ENCODE results near the gene FGF1.

Gene FGF1

GRCh38 chr5:142664067-142664466 lies 21.8 kb downstream of the FGF1 start:
- peak; percentile 61 for DNase-seq (ENCODE audit: low spot score)
- Histone ChIP-seq H3K27ac (no peak overlapping the region), H3K4me3 (no peak overlapping the region)
- TF ChIP-seq CTCF (IDR thresholded peaks at IDR 0.05), result no peak

DNA sequence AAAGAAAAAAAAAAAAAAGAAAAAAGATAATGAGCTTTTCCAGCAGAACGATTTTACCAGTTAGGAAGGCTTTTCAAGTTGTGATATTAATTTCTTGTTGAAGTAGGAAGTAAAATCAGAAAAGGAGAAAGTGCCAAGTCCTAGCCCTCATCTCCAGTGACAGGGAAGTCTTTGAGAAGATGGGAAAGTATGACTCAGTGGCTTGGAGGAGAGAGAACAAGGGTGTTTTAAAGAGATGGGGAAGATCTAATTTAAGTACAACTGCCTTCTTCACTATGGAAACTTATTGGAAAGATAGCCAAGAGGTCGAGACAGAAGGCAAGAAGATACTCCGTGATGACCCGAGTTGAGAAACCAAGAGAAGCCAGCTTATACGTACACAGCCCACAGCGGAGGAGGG lies 22.6 kb downstream of the FGF1 start:
- H3K27ac ChIP-seq, result no peak overlapping the region
- H3K4me3 ChIP-seq, result no peak overlapping the region
- DNase-seq (ENCODE audit: low spot score), result no peak
- TF ChIP-seq CTCF (IDR thresholded peaks at IDR 0.05), result no peak

DNA sequence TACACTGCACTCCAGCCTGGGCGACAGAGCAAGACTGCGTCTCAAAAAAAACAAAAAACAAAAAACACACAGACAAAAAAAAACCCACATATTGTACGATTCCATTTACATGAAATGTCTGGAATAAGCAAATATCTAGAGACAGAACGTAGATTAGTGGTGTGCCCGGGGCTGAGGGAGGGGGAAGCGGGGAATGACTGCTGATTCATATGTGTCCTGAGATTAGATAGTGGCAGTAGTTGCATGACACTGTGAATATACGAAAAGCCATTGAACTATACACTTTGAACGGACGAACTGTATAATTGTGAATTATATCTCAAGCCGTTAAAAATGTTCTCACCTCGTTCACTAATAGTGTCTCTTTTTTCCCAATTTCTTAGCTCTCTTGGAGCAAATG lies 23.9 kb downstream of the FGF1 start:
- Histone ChIP-seq H3K4me3 (no peak overlapping the region), H3K27ac (no peak overlapping the region)
- TF ChIP-seq CTCF (IDR thresholded peaks at IDR 0.05), result no peak
- DNase-seq (ENCODE audit: low spot score), result peak; percentile 12

- DNase-seq (ENCODE audit: low spot score), result peak; percentile 24
- Histone ChIP-seq H3K27ac (peak overlapping the region in 1 of 2 donors; percentile 31), H3K4me3 (no peak overlapping the region)
- TF ChIP-seq CTCF (IDR thresholded peaks at IDR 0.05), result no peak
These were observed 24.7 kb downstream of the FGF1 start for GRCh38 chr5:142661143-142661542.

- TF ChIP-seq CTCF (IDR thresholded peaks at IDR 0.05), result no peak
- H3K27ac ChIP-seq, result peak overlapping the region in 1 of 2 donors; percentile 72
These were observed 25.2 kb downstream of the FGF1 start for GRCh38 chr5:142660731-142661130.

GRCh38 chr5:142660196-142660595 lies 25.7 kb downstream of the FGF1 start:
- Histone ChIP-seq H3K27ac (peak overlapping the region in 1 of 2 donors; percentile 72), H3K4me3 (no peak overlapping the region)
- peak; percentile 71 for DNase-seq (ENCODE audit: low spot score)
- no peak for TF ChIP-seq CTCF (IDR thresholded peaks at IDR 0.05)

More at GRCh38 chr5:142660731-142661130, 25.2 kb downstream of the FGF1 start:
- no peak overlapping the region for H3K4me3 ChIP-seq
- peak; percentile 68 for DNase-seq (ENCODE audit: low spot score)

DNA sequence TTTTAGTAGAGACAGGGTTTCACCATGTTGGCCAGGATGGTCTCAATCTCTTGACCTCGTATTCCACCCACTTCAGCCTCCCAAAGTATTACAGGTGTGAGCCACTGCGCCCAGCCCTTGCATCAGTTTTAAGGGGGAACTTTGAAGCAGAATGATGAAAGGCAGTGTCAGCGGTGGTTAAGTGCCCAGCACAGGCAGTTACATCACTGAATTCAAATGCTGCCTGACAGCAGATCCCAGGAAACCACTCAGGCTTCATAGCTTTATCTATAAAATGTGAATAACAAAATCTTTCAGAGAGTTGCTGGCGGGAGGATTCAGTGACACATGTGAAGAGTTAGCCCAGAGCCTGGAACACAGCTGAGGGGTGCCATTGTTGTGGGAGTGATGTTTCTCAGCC lies 26.5 kb downstream of the FGF1 start:
- Histone ChIP-seq H3K4me3 (no peak overlapping the region), H3K27ac (peak overlapping the region in 1 of 2 donors; percentile 72)

More for the DNA sequence above, 26.5 kb downstream of the FGF1 start:
- DNase-seq (ENCODE audit: low spot score), result peak; percentile 71
- TF ChIP-seq CTCF (IDR thresholded peaks at IDR 0.05), result no peak
